Colonic mucosa (tissue), 4 donors: Measurements from ENCODE around the gene TMEM202. TPM values are rescaled to one million over a fixed set of nuclear protein-coding genes. Genes with fewer than 3 reads are reported as not detected.
"Not testable (repeated sequence)": the region's sequence is repeated elsewhere in the genome, so short reads cannot be mapped to it uniquely, and the experiment has no call there.

Source experiments
- DNase-seq: peaks from one replicate; pipeline ENCODE4 v3.0.0-alpha.2; 2020
- H3K27ac ChIP-seq: fragments of 200-600 bp; one replicate; pipeline ENCODE4 v1.8.0; 2021
- H3K27me3 ChIP-seq: fragments of 200-600 bp; one replicate; pipeline ENCODE4 v1.8.0; 2021
- H3K36me3 ChIP-seq: fragments of 200-600 bp; one replicate; pipeline ENCODE4 v1.8.0; 2021
- H3K4me1 ChIP-seq: fragments of 200-600 bp; one replicate; pipeline ENCODE4 v1.8.0; 2021; ENCODE audit warnings: mild to moderate bottlenecking
- H3K4me3 ChIP-seq: fragments of 200-600 bp; one replicate; pipeline ENCODE4 v1.8.0; 2021
- H3K9ac ChIP-seq, 2 donors: one replicate each; pipeline ENCODE4 v1.7.0; 2013; ENCODE audit warnings: control low read depth in 2 of 2, low read depth in 2 of 2, low read length in 2 of 2
- H3K9me3 ChIP-seq: fragments of 200-600 bp; one replicate; pipeline ENCODE4 v1.8.0; 2021
- CTCF ChIP-seq: fragments of 200-600 bp; IDR thresholded peaks from one replicate; pipeline ENCODE4 v1.8.0; 2022; ENCODE audit warnings: antibody characterized with exemption, mild to moderate bottlenecking
- intact Hi-C: fragments of 100-400 bp; cut with DNase I; formaldehyde crosslinking; loops from one replicate; pipeline ENCODE4 v1.14.1; 2022
- total RNA-seq, 2 donors: library from RNA; stranded (reverse); fragmentation: NEBNext Ultra II Directional in 1 of 2; extraction: Animal tissue kit (Norgen Biotek cat#: 25700) in 1 of 2; gene quantifications; one replicate each; pipeline ENCODE4 v1.2.1, GENCODE V29; 2021
- donor health status: healthy.
- donor health status: DM: no; HTN: no; CAD: no.
- donor health status: DM: no; HTN: no; CAD: no.

TMEM202 gene
- total RNA-seq, 2 donors from 2014 or later, result not detected

- no peak for TF ChIP-seq CTCF
- no peaks in the 10 kb centered on the region for H3K4me1 ChIP-seq
- H3K9ac ChIP-seq, result no peak overlapping the region
- intact Hi-C loops, result no loop called here
- H3K27me3 ChIP-seq, result no peaks in the 10 kb centered on the region
- no peak for DNase-seq
- no peak overlapping the region for H3K27ac ChIP-seq
- H3K4me3 ChIP-seq, result no peak overlapping the region
- H3K36me3 ChIP-seq, result no peaks in the 10 kb centered on the region
- no peaks in the 10 kb centered on the region for H3K9me3 ChIP-seq
Measured at GRCh38 chr15:72437650-72438316, 39.7 kb downstream of the TMEM202 start.

- H3K27ac ChIP-seq, H3K9me3 ChIP-seq, H3K4me3 ChIP-seq, H3K4me1 ChIP-seq, H3K36me3 ChIP-seq, H3K27me3 ChIP-seq, DNase-seq, intact Hi-C loops, H3K9ac ChIP-seq: not testable (repeated sequence)
Measured at GRCh38 chr15:72442848-72443247, 44.7 kb downstream of the TMEM202 start.

GRCh38 chr15:72445426-72445825 lies 47.3 kb downstream of the TMEM202 start:
- Histone ChIP-seq H3K4me3 (no peak overlapping the region), H3K9ac (no peak overlapping the region), H3K27me3 (no peaks in the 10 kb centered on the region), H3K36me3 (no peaks in the 10 kb centered on the region), H3K4me1 (no peaks in the 10 kb centered on the region), H3K9me3 (no peaks in the 10 kb centered on the region), H3K27ac (no peak overlapping the region)
- TF ChIP-seq CTCF, result no peak
- no peak for DNase-seq
- intact Hi-C loops, result no loop called here

- H3K4me1 ChIP-seq, result no peaks in the 10 kb centered on the region
- no peaks in the 10 kb centered on the region for H3K9me3 ChIP-seq
- H3K27me3 ChIP-seq, result no peaks in the 10 kb centered on the region
- no peaks in the 10 kb centered on the region for H3K36me3 ChIP-seq
- H3K9ac ChIP-seq, result no peak overlapping the region
- intact Hi-C loops, result no loop called here
- no peak for DNase-seq
- no peak overlapping the region for H3K4me3 ChIP-seq
- TF ChIP-seq CTCF, result no peak
- no peak overlapping the region for H3K27ac ChIP-seq
Measured at GRCh38 chr15:72450805-72451204, 52.7 kb downstream of the TMEM202 start.

- intact Hi-C loops, result no loop called here
- Histone ChIP-seq H3K9ac (no peak overlapping the region), H3K27me3 (no peaks in the 10 kb centered on the region), H3K9me3 (no peaks in the 10 kb centered on the region), H3K27ac (no peak overlapping the region), H3K36me3 (no peaks in the 10 kb centered on the region), H3K4me3 (no peak overlapping the region), H3K4me1 (no peaks in the 10 kb centered on the region)
- DNase-seq, result no peak
- TF ChIP-seq CTCF, result no peak
Measured at GRCh38 chr15:72451224-72451623, 53.1 kb downstream of the TMEM202 start.

- no peaks in the 10 kb centered on the region for H3K9me3 ChIP-seq
- no peaks in the 10 kb centered on the region for H3K36me3 ChIP-seq
- H3K4me1 ChIP-seq, result no peaks in the 10 kb centered on the region
- no peak for DNase-seq
- H3K27ac ChIP-seq, result no peak overlapping the region
- H3K4me3 ChIP-seq, result no peak overlapping the region
- H3K27me3 ChIP-seq, result no peaks in the 10 kb centered on the region
- no peak overlapping the region for H3K9ac ChIP-seq
- intact Hi-C loops, result no loop called here
- TF ChIP-seq CTCF, result no peak
Measured at GRCh38 chr15:72456684-72457083, 58.6 kb downstream of the TMEM202 start.

Other genes with a start within 250 kb of the TMEM202 start
- 1 to 10 TPM; 2.3 to 3.3 TPM for gene GRAMD2A, start 200.5 kb upstream of the TMEM202 start, total RNA-seq
- gene PKM, start 167.1 kb upstream of the TMEM202 start, total RNA-seq, result 100 to 1,000 TPM; 769 to 946 TPM
- 10 to 100 TPM; 21.3 to 39.3 TPM for gene PARP6, start 125.8 kb upstream of the TMEM202 start, total RNA-seq
- under 1 TPM; 0.74 to 0.93 TPM for gene CELF6, start 78.1 kb upstream of the TMEM202 start, total RNA-seq
- 10 to 100 TPM; 67.1 to 97.3 TPM for gene HEXA, start 22.3 kb upstream of the TMEM202 start, total RNA-seq
- 100 to 1,000 TPM; 102 to 151 TPM for gene ARIH1, start 76.0 kb downstream of the TMEM202 start, total RNA-seq